Liver (tissue), 3 donors: ENCODE data around the gene RAB30.

Experiments
- CTCF ChIP-seq: fragments of 150-350 bp; IDR thresholded peaks from 2 replicates; pipeline ENCODE4 v1.5.1; 2017; ENCODE audit warnings: improper control_type of control experiment, low read depth, low read length; ENCODE audit not compliant: missing input control
- GABPA ChIP-seq, 2 donors: IDR thresholded peaks in 1 of 2; conservative IDR thresholded peaks in 1 of 2; 2 replicates each; pipeline ENCODE4 v1.6.1; 2016; ENCODE audit warnings: antibody characterized with exemption in 2 of 2, mild to moderate bottlenecking in 1 of 2, moderate library complexity in 1 of 2
- JUND ChIP-seq, 2 donors: IDR thresholded peaks; 2 replicates each; pipeline ENCODE4 v1.6.1; 2016; ENCODE audit warnings: antibody characterized with exemption in 2 of 2
- RAD21 ChIP-seq, 2 donors: IDR thresholded peaks; 2 replicates each; pipeline ENCODE4 v1.6.1; 2016; ENCODE audit warnings: antibody characterized with exemption in 2 of 2, mild to moderate bottlenecking in 2 of 2
- REST ChIP-seq: IDR thresholded peaks from 2 replicates; pipeline ENCODE4 v1.6.1; 2016; ENCODE audit warnings: antibody characterized with exemption, mild to moderate bottlenecking
- SP1 ChIP-seq: IDR thresholded peaks from 2 replicates; pipeline ENCODE4 v1.6.1; 2018; ENCODE audit warnings: antibody characterized with exemption, mild to moderate bottlenecking
- TAF1 ChIP-seq: conservative IDR thresholded peaks from 2 replicates; pipeline ENCODE4 v1.6.1; 2016; ENCODE audit warnings: antibody characterized with exemption, mild to moderate bottlenecking
- YY1 ChIP-seq: IDR thresholded peaks from 2 replicates; pipeline ENCODE4 v1.6.1; 2016; ENCODE audit warnings: antibody characterized with exemption, mild to moderate bottlenecking
- ZBTB33 ChIP-seq: IDR thresholded peaks from 2 replicates; pipeline ENCODE4 v1.6.1; 2016; ENCODE audit warnings: antibody characterized with exemption
- TF ChIP-seq, protein P1 (sequence below): IDR thresholded peaks from 2 replicates; pipeline ENCODE4 v1.6.1; 2016; ENCODE audit warnings: antibody characterized with exemption
- TF ChIP-seq, protein P2 (sequence below): IDR thresholded peaks from 2 replicates; pipeline ENCODE4 v1.6.1; 2016; ENCODE audit warnings: antibody characterized with exemption
- donor health status: healthy.
- donor health status: healthy.

- no peak for TF ChIP-seq CTCF
- no peak for TF ChIP-seq ZBTB33
- no peak for TF ChIP-seq TAF1
- TF ChIP-seq, protein P1, sequence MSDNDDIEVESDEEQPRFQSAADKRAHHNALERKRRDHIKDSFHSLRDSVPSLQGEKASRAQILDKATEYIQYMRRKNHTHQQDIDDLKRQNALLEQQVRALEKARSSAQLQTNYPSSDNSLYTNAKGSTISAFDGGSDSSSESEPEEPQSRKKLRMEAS: no peak
- no peak for TF ChIP-seq YY1
- no peak for TF ChIP-seq RAD21 (IDR thresholded peaks at IDR 0.05)
- TF ChIP-seq, protein P2, sequence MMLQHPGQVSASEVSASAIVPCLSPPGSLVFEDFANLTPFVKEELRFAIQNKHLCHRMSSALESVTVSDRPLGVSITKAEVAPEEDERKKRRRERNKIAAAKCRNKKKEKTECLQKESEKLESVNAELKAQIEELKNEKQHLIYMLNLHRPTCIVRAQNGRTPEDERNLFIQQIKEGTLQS: no peak
- no peak for TF ChIP-seq JUND (IDR thresholded peaks at IDR 0.05)
- TF ChIP-seq SP1: no peak
- TF ChIP-seq GABPA (IDR thresholded peaks at IDR 0.05 in 1 of 2, conservative IDR thresholded peaks at IDR 0.05 in 1 of 2): no peak
- TF ChIP-seq REST: no peak
Measured at GRCh38 chr11:82974851-82975250, 96.8 kb downstream of the RAB30 start.
